ENCODE data around the gene NEURL1B.
"Not testable (repeated sequence)": the region's sequence is repeated elsewhere in the genome, so short reads cannot be mapped to it uniquely, and the experiment has no call there.

The NEURL1B gene

GRCh38 chr5:172640822-172641358, at the start of gene NEURL1B:
NEURL1B (plus strand) TSS chr5:172641263; CDS start chr5:172641407, 144 bp downstream.
- peak in 1 of 2 donors; percentile 9 for DNase-seq (ENCODE audit: low read depth in 1 of 2, low spot score in 1 of 2)

DNA sequence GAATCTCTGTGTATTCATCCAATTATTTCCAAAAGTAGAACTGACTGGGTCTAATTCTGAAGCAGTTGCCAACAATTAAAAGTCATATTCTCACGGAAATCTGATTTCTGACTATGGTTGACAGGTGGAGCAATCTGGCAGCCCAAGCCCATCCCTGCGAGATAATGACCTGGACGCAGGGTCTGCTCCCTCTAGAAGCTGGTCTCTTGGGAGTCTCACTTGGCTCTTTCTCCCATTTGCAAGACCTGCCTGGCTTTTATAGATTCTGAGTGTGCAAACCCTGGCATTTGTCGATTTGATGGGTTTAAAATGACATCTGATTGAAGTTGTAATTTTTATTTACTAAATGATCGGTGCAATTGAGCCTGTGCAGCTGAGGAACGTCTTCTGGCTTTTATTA, 49.4 kb upstream of the NEURL1B start:
- no peak for DNase-seq (ENCODE audit: low read depth in 1 of 2, low spot score in 1 of 2)

- no peak for DNase-seq (ENCODE audit: low read depth in 1 of 2, low spot score in 1 of 2)
These were observed 48.2 kb upstream of the NEURL1B start for GRCh38 chr5:172592881-172593280.

- DNase-seq (ENCODE audit: low read depth in 1 of 2, low spot score in 1 of 2) = no peak
These were observed 47.8 kb upstream of the NEURL1B start for GRCh38 chr5:172593306-172593705.

GRCh38 chr5:172593721-172594235, 47.3 kb upstream of the NEURL1B start:
- DNase-seq (ENCODE audit: low read depth in 1 of 2, low spot score in 1 of 2) = no peak

GRCh38 chr5:172594431-172594830, 46.6 kb upstream of the NEURL1B start:
- DNase-seq (ENCODE audit: low read depth in 1 of 2, low spot score in 1 of 2) = no peak

DNA sequence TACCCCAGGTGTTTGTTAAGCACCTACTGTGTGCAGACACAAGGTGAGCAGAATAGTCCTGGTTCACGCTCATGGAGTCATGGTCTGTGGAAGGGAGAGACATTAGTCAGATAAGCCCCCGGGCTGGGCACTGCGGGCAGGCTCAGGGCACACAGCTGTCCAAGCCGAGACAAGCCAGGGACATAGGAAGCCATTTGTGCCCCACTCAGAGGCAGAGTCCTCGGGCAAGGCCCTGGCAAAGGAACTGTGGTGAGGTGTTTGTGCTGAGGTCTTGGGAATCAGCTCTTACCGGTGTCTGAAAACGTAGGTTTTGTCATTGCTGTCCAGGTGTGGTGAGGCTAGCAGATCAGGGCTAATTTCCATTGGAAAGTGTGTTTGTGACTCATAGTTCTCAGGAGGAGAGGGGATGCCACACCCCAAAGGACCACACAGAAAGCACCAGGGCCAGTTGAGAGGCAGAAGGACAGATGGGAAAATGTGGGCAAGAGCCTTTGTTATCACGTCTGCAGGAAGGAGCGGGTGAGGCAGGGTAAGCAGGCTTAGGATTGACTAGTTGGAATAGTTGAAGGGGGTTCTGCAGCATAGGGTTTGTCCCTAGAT, 46.1 kb upstream of the NEURL1B start:
- DNase-seq (ENCODE audit: low read depth in 1 of 2, low spot score in 1 of 2) = no peak

DNA sequence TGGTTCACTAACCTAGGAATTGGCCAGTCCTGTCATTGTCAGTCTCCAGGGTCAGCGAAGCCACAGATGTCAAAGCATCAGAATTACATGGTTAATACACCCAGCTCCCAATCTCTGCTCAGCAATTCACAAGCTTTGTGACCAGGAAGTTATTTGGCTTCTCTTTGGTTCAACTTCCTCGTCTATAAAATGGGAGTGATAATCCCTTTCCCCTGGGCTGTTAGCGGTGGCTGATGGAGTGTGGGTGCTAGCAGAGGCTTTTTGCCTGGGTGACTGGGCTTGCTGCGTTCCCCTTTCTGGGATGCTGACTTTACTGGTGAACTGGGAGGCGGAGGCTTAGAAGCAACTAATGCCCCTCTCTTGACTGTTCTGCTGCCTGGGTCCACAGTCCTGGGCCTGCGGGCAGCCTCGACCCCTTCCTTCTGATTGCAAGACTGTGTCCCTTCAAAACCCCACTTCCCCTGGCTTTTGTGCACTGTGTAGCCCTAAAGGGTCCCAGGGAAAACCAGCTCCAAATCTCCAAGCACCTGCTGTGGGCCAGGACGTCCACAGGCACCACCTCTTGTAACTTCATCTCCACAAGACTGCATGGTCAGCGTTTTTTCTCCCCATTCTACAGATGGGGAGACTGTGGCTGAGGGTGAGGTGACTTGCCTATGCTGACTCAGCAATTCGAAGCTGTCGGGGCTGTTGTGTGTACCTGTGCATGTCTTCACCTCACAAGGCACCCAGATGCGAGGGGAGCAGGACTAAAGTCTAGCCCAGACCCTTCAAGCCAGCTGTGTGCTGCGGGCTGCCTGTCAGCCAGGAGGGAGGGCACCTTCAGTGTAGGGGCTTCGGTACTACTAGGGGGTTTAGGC, 45.2 kb upstream of the NEURL1B start:
- DNase-seq (ENCODE audit: low read depth in 1 of 2, low spot score in 1 of 2) = no peak

- DNase-seq (ENCODE audit: low read depth in 1 of 2, low spot score in 1 of 2) = no peak
These were observed 44.3 kb upstream of the NEURL1B start for GRCh38 chr5:172596638-172597231.

GRCh38 chr5:172597755-172598155, 43.3 kb upstream of the NEURL1B start:
- DNase-seq (ENCODE audit: low read depth in 1 of 2, low spot score in 1 of 2) = no peak

DNA sequence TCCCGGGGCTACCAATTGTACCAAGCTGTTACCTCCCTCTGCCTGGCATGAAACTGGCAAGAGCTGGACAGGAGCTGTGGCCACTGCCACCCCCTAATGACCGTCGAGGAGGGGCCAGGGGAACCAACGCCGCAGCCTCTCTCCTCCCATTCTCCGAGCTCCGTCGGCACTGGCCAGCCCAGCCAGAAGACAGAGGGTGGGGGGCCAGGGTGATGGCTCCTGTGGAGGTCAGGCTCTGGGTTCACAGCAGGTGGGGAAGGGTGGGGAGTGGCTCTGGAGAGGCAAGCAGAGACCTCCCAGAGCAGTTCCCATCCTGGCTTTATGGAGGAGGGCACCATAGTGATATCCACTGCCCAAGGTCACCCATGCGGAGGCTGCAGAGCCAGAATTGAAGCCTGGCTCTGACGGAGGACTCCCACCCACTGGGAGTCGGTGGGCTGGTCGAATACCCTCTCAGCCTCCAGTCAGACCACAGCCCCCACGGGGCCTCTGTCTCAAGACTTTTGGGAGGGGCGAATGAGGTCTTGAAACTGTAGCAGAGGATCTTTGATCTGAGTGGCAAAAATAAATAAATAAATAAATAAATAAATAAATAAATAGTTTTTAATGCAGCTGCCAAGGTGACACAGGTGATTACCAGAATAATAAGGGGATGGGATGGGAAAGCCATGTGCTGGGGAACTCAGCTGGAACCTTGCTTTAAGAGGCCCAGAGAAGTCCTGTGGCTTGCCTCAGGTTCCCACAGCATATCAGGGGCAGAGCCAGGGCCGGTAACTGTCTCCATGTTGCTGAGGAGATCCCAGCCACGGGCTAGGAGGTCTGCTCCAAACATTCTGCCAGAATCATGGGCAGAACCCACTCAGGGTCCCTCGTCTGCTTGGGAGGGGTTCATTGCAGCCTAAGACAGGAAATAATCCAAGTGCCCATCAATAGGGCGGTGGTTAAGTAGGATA, 42.5 kb upstream of the NEURL1B start:
- DNase-seq (ENCODE audit: low read depth in 1 of 2, low spot score in 1 of 2) = no peak

DNA sequence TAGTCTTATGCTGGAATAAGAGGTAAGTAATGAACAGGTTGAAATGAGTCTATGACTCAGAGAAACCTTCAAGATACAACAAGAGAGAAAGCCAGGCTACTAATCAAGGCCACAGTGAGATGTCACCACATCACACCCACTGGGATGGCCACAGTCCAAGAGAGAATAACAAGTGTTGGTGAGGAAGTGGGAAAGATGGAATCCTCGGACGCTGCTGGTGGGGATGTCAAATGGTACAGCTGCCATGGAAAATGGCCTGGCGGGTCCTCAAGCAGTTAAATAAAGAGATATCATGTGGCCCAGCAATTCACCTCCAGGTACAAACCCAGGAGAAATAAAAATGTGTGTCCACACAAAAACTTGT, 41.9 kb upstream of the NEURL1B start:
- DNase-seq (ENCODE audit: low read depth in 1 of 2, low spot score in 1 of 2) = no peak

DNA sequence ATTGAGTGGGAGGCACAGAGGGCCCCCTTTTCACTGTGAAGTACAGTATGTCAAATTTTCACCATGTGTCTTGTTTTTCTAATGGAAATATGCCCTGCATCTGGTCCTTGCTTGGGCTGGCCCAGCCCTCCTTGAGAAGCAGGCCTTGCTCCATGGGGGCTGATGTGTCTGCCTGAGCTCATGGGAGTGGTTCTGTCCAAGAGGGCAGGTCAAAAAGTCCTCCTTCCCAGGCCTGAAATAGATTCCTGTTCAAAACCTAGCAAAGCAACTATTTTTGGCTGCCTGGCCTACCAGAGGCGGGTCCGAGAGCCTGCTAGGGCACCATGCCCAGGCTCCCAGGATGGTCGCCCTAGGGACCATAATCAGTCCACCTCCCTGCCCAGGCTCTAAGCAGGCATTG, 40.5 kb upstream of the NEURL1B start:
- no peak for DNase-seq (ENCODE audit: low read depth in 1 of 2, low spot score in 1 of 2)

- not testable (repeated sequence) for DNase-seq (ENCODE audit: low read depth in 1 of 2, low spot score in 1 of 2)
These were observed 39.5 kb upstream of the NEURL1B start for GRCh38 chr5:172601576-172601975.

GRCh38 chr5:172602783-172603231, 38.3 kb upstream of the NEURL1B start:
- no peak for DNase-seq (ENCODE audit: low read depth in 1 of 2, low spot score in 1 of 2)

GRCh38 chr5:172603251-172603806, 37.7 kb upstream of the NEURL1B start:
- no peak for DNase-seq (ENCODE audit: low read depth in 1 of 2, low spot score in 1 of 2)

DNA sequence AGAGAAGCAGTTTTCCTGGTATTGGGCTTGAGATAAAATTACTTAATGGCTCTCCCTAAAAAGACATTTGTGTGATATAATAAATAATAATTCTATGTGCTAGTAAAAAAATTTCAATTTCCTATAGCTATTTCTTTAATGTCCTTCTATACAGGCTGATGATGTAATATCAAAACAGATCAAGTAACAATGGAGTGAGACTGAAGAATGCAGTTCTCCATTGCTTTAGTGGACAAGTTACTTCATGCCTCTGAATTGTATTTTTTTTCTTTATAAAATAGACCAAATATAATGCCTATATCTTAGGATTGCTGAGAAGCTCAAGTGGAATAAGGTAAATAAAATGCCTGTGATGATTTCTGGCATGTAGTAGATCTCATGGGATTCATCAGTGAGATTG, 35.6 kb upstream of the NEURL1B start:
- no peak for DNase-seq (ENCODE audit: low read depth in 1 of 2, low spot score in 1 of 2)

GRCh38 chr5:172606156-172606785, 34.8 kb upstream of the NEURL1B start:
- DNase-seq (ENCODE audit: low read depth in 1 of 2, low spot score in 1 of 2) = no peak

GRCh38 chr5:172607213-172607793, 33.8 kb upstream of the NEURL1B start:
- no peak for DNase-seq (ENCODE audit: low read depth in 1 of 2, low spot score in 1 of 2)

Measured in stimulated activated CD4-positive, alpha-beta T cell treated with anti-CD3 and anti-CD28 coated beads, Interleukin-15, amount 100 ng/mL, for 1 hour (primary cell).